CD8-positive, alpha-beta memory T cell (primary cell): ENCODE measurements around the gene UVSSA. TPM values are rescaled to one million over a fixed set of nuclear protein-coding genes. Genes with fewer than 3 reads are reported as not detected.

Source experiments
- CTCF ChIA-PET: fragments of 350-600 bp; sonication (Branson Sonifier 250); formaldehyde crosslinking; loops from one replicate; lab custom pipeline; 2021; ENCODE audit warnings: antibody characterized with exemption; lab: Charles Lee
- POLR2A ChIA-PET: fragments of 350-600 bp; sonication (Branson Sonifier 250); formaldehyde crosslinking; loops from one replicate; lab custom pipeline; 2021; ENCODE audit warnings: antibody characterized with exemption; lab: Charles Lee
- DNase-seq, 5 donors: peaks; one replicate each; pipeline versions ENCODE4 v3.0.0 to v3.0.0-alpha.2; 2020 to 2022; ENCODE audit warnings: mixed read lengths in 1 of 5
- H3K27ac ChIP-seq: one replicate; pipeline ENCODE4 v1.7.0; 2013; ENCODE audit warnings: low read depth, mild to moderate bottlenecking, low read length, moderate library complexity
- H3K27me3 ChIP-seq: 2 replicates; pipeline ENCODE4 v1.7.0; 2013; ENCODE audit warnings: low read length, mild to moderate bottlenecking; ENCODE audit not compliant: insufficient read depth, poor library complexity, severe bottlenecking
- H3K36me3 ChIP-seq: 2 replicates; pipeline ENCODE4 v1.7.0; 2013; ENCODE audit warnings: mild to moderate bottlenecking, low read length, moderate library complexity; ENCODE audit not compliant: insufficient read depth
- H3K4me1 ChIP-seq: 2 replicates; pipeline ENCODE4 v1.7.0; 2013; ENCODE audit warnings: mild to moderate bottlenecking, low read length, moderate library complexity; ENCODE audit not compliant: insufficient read depth
- H3K4me3 ChIP-seq: 2 replicates; pipeline ENCODE4 v1.7.0; 2013; ENCODE audit warnings: mild to moderate bottlenecking, low read length
- H3K9me3 ChIP-seq: 2 replicates; pipeline ENCODE4 v1.7.0; 2013; ENCODE audit warnings: mild to moderate bottlenecking, low read length
- H3K27ac Mint-ChIP-seq, 8 donors: one replicate each; pipeline ENCODE4 v1.8.0; 2020 to 2021; ENCODE audit warnings: mixed read lengths in 8 of 8, mild to moderate bottlenecking in 6 of 8, inconsistent platforms in 3 of 8, moderate library complexity in 3 of 8
- H3K27me3 Mint-ChIP-seq, 2 donors: one replicate each; pipeline ENCODE4 v1.8.0; 2020 to 2021; ENCODE audit warnings: mixed read lengths in 2 of 2, mild to moderate bottlenecking in 1 of 2, moderate library complexity in 1 of 2
- H3K36me3 Mint-ChIP-seq, 3 donors: one replicate each; pipeline ENCODE4 v1.8.0; 2020 to 2021; ENCODE audit warnings: mixed read lengths in 3 of 3, inconsistent platforms in 1 of 3, mild to moderate bottlenecking in 1 of 3
- H3K4me1 Mint-ChIP-seq, 3 donors: one replicate each; pipeline ENCODE4 v1.8.0; 2020 to 2021; ENCODE audit warnings: mixed read lengths in 3 of 3, inconsistent platforms in 1 of 3, mild to moderate bottlenecking in 1 of 3
- H3K4me3 Mint-ChIP-seq, 7 donors: one replicate each; pipeline ENCODE4 v1.8.0; 2020 to 2021; ENCODE audit warnings: mixed read lengths in 7 of 7, mild to moderate bottlenecking in 6 of 7, moderate library complexity in 4 of 7, inconsistent platforms in 2 of 7
- H3K9me3 Mint-ChIP-seq, 5 donors: one replicate each; pipeline ENCODE4 v1.8.0; 2020 to 2022; ENCODE audit warnings: mixed read lengths in 5 of 5, mild to moderate bottlenecking in 3 of 5, moderate library complexity in 2 of 5, inconsistent platforms in 1 of 5
- polyA plus RNA-seq: library from polyadenylated mRNA; unstranded; fragments of 300-500 nt; fragmentation: Illumina TruSeq; gene quantifications from one replicate; pipeline ENCODE4 v1.2.3, GENCODE V29; 2021
- total RNA-seq, 2 experiments: library from RNA; stranded (reverse); gene quantifications; one replicate each; pipeline ENCODE4 v1.2.3, GENCODE V29; 2021

The UVSSA gene
- total and polyA plus RNA-seq, 3 experiments from 2014 or later, result 6.9 to 19.0 (median 16.8) TPM

- Histone ChIP-seq H3K36me3 (no peaks in the 10 kb centered on the region), H3K27me3 (no peaks in the 10 kb centered on the region), H3K4me3 (no peak overlapping the region), H3K4me1 (no peaks in the 10 kb centered on the region), H3K9me3 (no peaks in the 10 kb centered on the region), H3K27ac (no peak overlapping the region)
- peak in 1 of 5 donors; percentile 35 for DNase-seq
- CTCF ChIA-PET, result no interaction called here
- POLR2A ChIA-PET, result interaction anchor here (0.6 kb wide), 1 partner anchor 194 kb away, joined by 4 read pairs; no protein-coding TSS in a partner anchor
- Mint-ChIP-seq H3K9me3 (no peaks in the 10 kb centered on the region), H3K4me1 (no peaks in the 10 kb centered on the region), H3K27me3 (no peaks in the 10 kb centered on the region), H3K36me3 (peaks cover under 1 to 34% (median 9%) of the 10 kb centered on the region in 3 donors), H3K27ac (no peak overlapping the region), H3K4me3 (no peak overlapping the region)
Measured at GRCh38 chr4:1377606-1378261, 30.7 kb downstream of the UVSSA start.

DNA sequence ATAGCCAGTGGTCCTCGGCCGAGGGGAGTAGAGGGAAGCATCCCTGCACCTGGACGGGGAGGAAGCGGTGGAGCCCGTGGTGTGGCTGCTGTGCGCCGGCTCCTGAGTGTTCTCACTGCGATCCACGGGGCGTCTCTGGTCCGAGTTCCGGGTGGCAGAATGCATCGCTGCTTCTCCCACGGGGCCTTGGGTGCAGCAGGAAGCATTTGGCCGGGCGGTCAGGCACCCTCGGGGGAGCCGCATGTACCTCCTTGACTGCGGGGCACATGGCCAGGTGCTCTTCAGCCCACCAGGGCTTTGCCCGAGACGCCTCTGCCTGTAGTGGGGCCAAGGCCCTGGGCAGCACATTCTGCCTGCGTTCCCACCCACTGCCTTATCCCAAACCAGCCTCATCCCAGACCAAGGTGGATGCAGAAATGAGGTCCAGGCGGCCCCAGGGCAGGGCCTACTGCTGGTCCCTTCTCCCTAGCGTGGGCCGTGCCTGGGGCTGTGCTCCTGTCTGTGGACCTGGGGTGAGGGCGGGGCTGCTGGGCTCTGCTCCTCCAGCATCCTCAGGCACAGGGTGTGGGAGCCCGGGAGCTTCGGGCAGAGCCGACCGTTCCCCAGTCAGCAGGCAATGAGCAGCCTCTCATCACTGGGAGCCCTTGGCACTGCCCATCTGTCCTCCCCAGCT, 31.7 kb downstream of the UVSSA start:
- DNase-seq, result peak in 1 of 5 donors; percentile 44

GRCh38 chr4:1379351-1379781, 32.4 kb downstream of the UVSSA start:
- H3K9me3 ChIP-seq, result no peaks in the 10 kb centered on the region
- no peak overlapping the region for H3K27ac ChIP-seq
- H3K36me3 ChIP-seq, result no peaks in the 10 kb centered on the region
- H3K27ac Mint-ChIP-seq, result no peak overlapping the region
- no peaks in the 10 kb centered on the region for H3K4me1 Mint-ChIP-seq
- ChIA-PET POLR2A (no interaction called here), CTCF (no interaction called here)
- H3K4me3 Mint-ChIP-seq, result no peak overlapping the region
- H3K9me3 Mint-ChIP-seq, result no peaks in the 10 kb centered on the region
- H3K4me1 ChIP-seq, result no peaks in the 10 kb centered on the region
- H3K4me3 ChIP-seq, result no peak overlapping the region
- no peaks in the 10 kb centered on the region for H3K27me3 Mint-ChIP-seq
- DNase-seq, result peak in 1 of 5 donors; percentile 44
- no peaks in the 10 kb centered on the region for H3K27me3 ChIP-seq
- peaks cover 0 to 23% (median 0%) of the 10 kb centered on the region in 3 donors for H3K36me3 Mint-ChIP-seq

More for the DNA sequence above, 31.7 kb downstream of the UVSSA start:
- no peak overlapping the region for H3K27ac Mint-ChIP-seq
- POLR2A ChIA-PET, result no interaction called here
- H3K4me3 Mint-ChIP-seq, result no peak overlapping the region
- Histone ChIP-seq H3K4me3 (no peak overlapping the region), H3K27me3 (no peaks in the 10 kb centered on the region), H3K9me3 (no peaks in the 10 kb centered on the region), H3K4me1 (no peaks in the 10 kb centered on the region), H3K36me3 (no peaks in the 10 kb centered on the region), H3K27ac (no peak overlapping the region)
- H3K9me3 Mint-ChIP-seq, result no peaks in the 10 kb centered on the region
- H3K4me1 Mint-ChIP-seq, result no peaks in the 10 kb centered on the region
- CTCF ChIA-PET, result no interaction called here
- H3K27me3 Mint-ChIP-seq, result no peaks in the 10 kb centered on the region
- H3K36me3 Mint-ChIP-seq, result peaks cover 0 to 26% (median under 1%) of the 10 kb centered on the region in 3 donors

GRCh38 chr4:1379801-1380331, 32.9 kb downstream of the UVSSA start:
- H3K36me3 Mint-ChIP-seq, result peaks cover 0 to 26% (median 0%) of the 10 kb centered on the region in 3 donors
- no peaks in the 10 kb centered on the region for H3K27me3 Mint-ChIP-seq
- Histone ChIP-seq H3K9me3 (no peaks in the 10 kb centered on the region), H3K4me3 (no peak overlapping the region), H3K27me3 (no peaks in the 10 kb centered on the region), H3K36me3 (no peaks in the 10 kb centered on the region), H3K27ac (no peak overlapping the region), H3K4me1 (no peaks in the 10 kb centered on the region)
- DNase-seq, result peak in 1 of 5 donors; percentile 33
- no peak overlapping the region for H3K4me3 Mint-ChIP-seq
- no peak overlapping the region for H3K27ac Mint-ChIP-seq
- ChIA-PET CTCF (no interaction called here), POLR2A (no interaction called here)
- H3K4me1 Mint-ChIP-seq, result no peaks in the 10 kb centered on the region
- no peaks in the 10 kb centered on the region for H3K9me3 Mint-ChIP-seq

DNA sequence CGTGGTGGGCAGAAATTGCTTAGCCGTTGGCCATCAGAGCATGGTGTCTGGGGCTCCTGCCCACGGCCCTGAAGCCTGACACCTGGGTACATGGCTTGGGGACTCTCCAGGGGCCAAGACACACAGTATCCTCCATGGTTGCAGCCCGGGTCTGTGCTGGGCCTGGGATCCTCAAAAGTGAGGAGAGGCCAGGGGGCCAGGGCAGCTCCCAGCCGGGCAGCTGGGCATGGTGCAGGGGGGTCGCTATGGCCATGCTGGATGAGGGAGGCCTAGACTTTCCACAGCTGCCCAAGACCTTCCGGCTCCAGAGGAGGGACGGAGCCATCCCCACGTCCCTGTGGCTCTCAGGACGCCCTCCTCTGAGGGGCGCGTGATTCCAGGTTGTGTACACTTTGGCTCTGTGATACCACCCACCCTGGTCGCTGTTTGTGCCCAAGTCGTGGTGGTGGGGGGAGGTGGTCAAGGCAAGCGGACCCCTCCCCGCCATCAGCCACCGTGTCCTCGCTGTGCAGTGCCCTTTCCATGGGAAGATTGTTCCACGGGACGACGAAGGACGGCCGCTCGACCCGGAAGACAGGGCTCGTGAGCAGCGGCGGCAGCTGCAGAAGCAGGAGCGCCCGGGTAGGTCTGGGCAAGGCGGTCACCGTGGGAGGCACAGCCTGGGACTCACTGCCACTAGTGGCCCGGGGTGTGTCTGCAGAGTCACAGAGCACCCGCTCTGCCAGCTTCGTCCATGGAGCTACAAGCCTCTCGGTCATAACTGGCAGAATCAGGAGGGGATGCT, 33.6 kb downstream of the UVSSA start:
- no peaks in the 10 kb centered on the region for H3K27me3 Mint-ChIP-seq
- CTCF ChIA-PET, result no interaction called here

GRCh38 chr4:1381181-1381621, 34.2 kb downstream of the UVSSA start:
- no peak overlapping the region for H3K27ac Mint-ChIP-seq

More for the DNA sequence above, 33.6 kb downstream of the UVSSA start:
- no peaks in the 10 kb centered on the region for H3K9me3 Mint-ChIP-seq
- H3K9me3 ChIP-seq, result no peaks in the 10 kb centered on the region
- no peak overlapping the region for H3K4me3 Mint-ChIP-seq
- H3K36me3 Mint-ChIP-seq, result peaks cover 0 to 22% (median 0%) of the 10 kb centered on the region in 3 donors
- peak overlapping the region in 2 of 8 donors; percentile 41 to 70 for H3K27ac Mint-ChIP-seq
- peak in 1 of 5 donors; percentile 24 for DNase-seq
- no peaks in the 10 kb centered on the region for H3K36me3 ChIP-seq
- no peak overlapping the region for H3K4me3 ChIP-seq
- no peaks in the 10 kb centered on the region for H3K4me1 ChIP-seq
- POLR2A ChIA-PET, result no interaction called here
- H3K27me3 ChIP-seq, result no peaks in the 10 kb centered on the region
- no peak overlapping the region for H3K27ac ChIP-seq
- H3K4me1 Mint-ChIP-seq, result no peaks in the 10 kb centered on the region

DNA sequence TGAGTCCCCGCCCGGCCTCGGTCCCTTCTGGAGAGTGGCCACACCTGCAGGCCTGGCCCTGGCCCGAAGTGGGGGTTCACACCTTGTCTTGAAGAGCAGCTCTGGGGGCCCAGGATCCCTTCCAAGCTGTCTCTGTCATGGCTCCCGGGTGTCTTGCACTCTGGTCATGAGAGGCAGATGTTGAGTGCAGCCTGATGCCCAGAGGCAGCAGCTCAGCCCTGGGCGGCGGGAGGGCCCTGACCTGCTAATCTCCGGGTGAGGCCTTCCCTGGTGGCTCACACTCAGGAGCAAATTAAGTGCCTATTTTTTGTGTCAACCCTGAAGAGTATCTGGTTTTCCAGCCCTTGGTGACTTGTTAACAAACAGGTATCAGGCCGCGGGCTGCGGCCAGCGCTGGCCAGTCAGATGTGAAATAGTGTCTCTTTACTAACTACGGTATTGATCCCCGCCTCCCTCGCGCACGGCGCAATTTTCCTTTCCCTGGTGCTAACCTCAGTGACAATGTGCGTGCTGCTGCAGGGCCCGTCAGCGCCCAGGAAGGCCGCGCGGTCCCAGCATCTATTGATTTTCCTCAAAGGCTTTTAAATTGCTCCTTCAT, 35.0 kb downstream of the UVSSA start:
- CTCF ChIA-PET, result no interaction called here
- peaks cover 0 to 1% of the 10 kb centered on the region in 2 donors for H3K27me3 Mint-ChIP-seq

More at GRCh38 chr4:1381181-1381621, 34.2 kb downstream of the UVSSA start:
- H3K4me3 ChIP-seq, result no peak overlapping the region
- H3K27ac ChIP-seq, result no peak overlapping the region
- Mint-ChIP-seq H3K27me3 (no peaks in the 10 kb centered on the region), H3K9me3 (no peaks in the 10 kb centered on the region), H3K36me3 (peaks cover 0 to 25% (median 0%) of the 10 kb centered on the region in 3 donors), H3K4me1 (no peaks in the 10 kb centered on the region), H3K4me3 (no peak overlapping the region)
- CTCF ChIA-PET, result no interaction called here
- DNase-seq, result peak in 1 of 5 donors; percentile 38
- no peaks in the 10 kb centered on the region for H3K9me3 ChIP-seq
- no peaks in the 10 kb centered on the region for H3K4me1 ChIP-seq
- H3K27me3 ChIP-seq, result no peaks in the 10 kb centered on the region
- POLR2A ChIA-PET, result no interaction called here
- H3K36me3 ChIP-seq, result no peaks in the 10 kb centered on the region

More for the DNA sequence above, 35.0 kb downstream of the UVSSA start:
- Histone ChIP-seq H3K27me3 (no peaks in the 10 kb centered on the region), H3K4me3 (no peak overlapping the region), H3K4me1 (no peaks in the 10 kb centered on the region), H3K27ac (no peak overlapping the region), H3K9me3 (no peaks in the 10 kb centered on the region), H3K36me3 (no peaks in the 10 kb centered on the region)
- POLR2A ChIA-PET, result no interaction called here
- Mint-ChIP-seq H3K4me1 (no peaks in the 10 kb centered on the region), H3K4me3 (no peak overlapping the region), H3K36me3 (peaks cover 4 to 28% (median 6%) of the 10 kb centered on the region in 3 donors), H3K27ac (peak overlapping the region in 1 of 8 donors; percentile 47), H3K9me3 (no peaks in the 10 kb centered on the region)
- peak in 1 of 5 donors; percentile 35 for DNase-seq
